Brain microvascular endothelial cell (primary cell): Measurements from ENCODE around the gene NKX1-1.
A peak's percentile ranks its signal among the peaks of the same experiment; 100 is the strongest.

Experiments used
- DNase-seq: peaks from one replicate; pipeline ENCODE4 v3.0.0-alpha.2; 2020
- H3K27ac ChIP-seq: fragments of 250-450 bp; sonication (Bioruptor Pico); 2 replicates; pipeline ENCODE4 v1.5.1; 2020; ENCODE audit warnings: mild to moderate bottlenecking, moderate library complexity
- H3K27me3 ChIP-seq: fragments of 250-450 bp; sonication (Bioruptor Pico); replicated peaks from 2 replicates; pipeline ENCODE4 v1.5.1; 2020; ENCODE audit warnings: mild to moderate bottlenecking
- H3K36me3 ChIP-seq: fragments of 250-450 bp; sonication (Bioruptor Pico); replicated peaks from 2 replicates; pipeline ENCODE4 v1.5.1; 2020; ENCODE audit warnings: mild to moderate bottlenecking
- H3K4me3 ChIP-seq: 2 replicates; pipeline ENCODE4 v1.5.1; 2011; ENCODE audit warnings: low read depth, mild to moderate bottlenecking, control low read depth, low read length, moderate library complexity
- CTCF ChIP-seq: IDR thresholded peaks from 2 replicates; pipeline ENCODE4 v1.5.1; 2011; ENCODE audit warnings: low read depth, mild to moderate bottlenecking, moderate library complexity, low read length, control low read depth, inconsistent platforms; ENCODE audit errors: missing control alignments
- in situ Hi-C: cut with HindIII; loops from 2 replicates; pipeline ENCODE4 v1.10.0; 2017; ENCODE audit warnings: low sequenced_read_pairs, low pct_ligation_motif_present

The NKX1-1 gene

GRCh38 chr4:1413687-1414479 lies 7.6 kb upstream of the NKX1-1 start:
- DNase-seq = no peak
- Histone ChIP-seq H3K27ac (no peak overlapping the region), H3K36me3 (no peaks in the 10 kb centered on the region), H3K4me3 (no peak overlapping the region), H3K27me3 (peaks cover 26% of the 10 kb centered on the region)
- no peak for TF ChIP-seq CTCF
- in situ Hi-C loops = no loop called here

GRCh38 chr4:1413204-1413663 lies 7.0 kb upstream of the NKX1-1 start:
- no peak overlapping the region for H3K27ac ChIP-seq

GRCh38 chr4:1412376-1413203 lies 6.3 kb upstream of the NKX1-1 start:
- Histone ChIP-seq H3K27ac (no peak overlapping the region), H3K27me3 (peaks cover 36% of the 10 kb centered on the region), H3K36me3 (no peaks in the 10 kb centered on the region), H3K4me3 (no peak overlapping the region)
- in situ Hi-C loops = no loop called here
- no peak for DNase-seq
- no peak for TF ChIP-seq CTCF

More at GRCh38 chr4:1413204-1413663, 7.0 kb upstream of the NKX1-1 start:
- Histone ChIP-seq H3K36me3 (no peaks in the 10 kb centered on the region), H3K4me3 (no peak overlapping the region), H3K27me3 (peaks cover 32% of the 10 kb centered on the region)
- no peak for DNase-seq
- no peak for TF ChIP-seq CTCF
- in situ Hi-C loops = no loop called here

GRCh38 chr4:1411436-1412375 lies 5.5 kb upstream of the NKX1-1 start:
- H3K36me3 ChIP-seq = no peaks in the 10 kb centered on the region
- in situ Hi-C loops = no loop called here
- no peak for DNase-seq
- H3K27ac ChIP-seq = no peak overlapping the region
- H3K4me3 ChIP-seq = no peak overlapping the region
- H3K27me3 ChIP-seq = peaks cover 45% of the 10 kb centered on the region
- peak; percentile 10 for TF ChIP-seq CTCF

- Histone ChIP-seq H3K4me3 (no peak overlapping the region), H3K36me3 (no peaks in the 10 kb centered on the region), H3K27me3 (peaks cover 51% of the 10 kb centered on the region), H3K27ac (no peak overlapping the region)
- peak; percentile 6 for DNase-seq
- TF ChIP-seq CTCF = no peak
- in situ Hi-C loops = no loop called here
These were observed 4.5 kb upstream of the NKX1-1 start for GRCh38 chr4:1410491-1411325.
